Gastroesophageal sphincter (tissue), 4 donors: ENCODE measurements around the gene DOCK4. TPM values are rescaled to one million over a fixed set of nuclear protein-coding genes. Genes with fewer than 3 reads are reported as not detected.

Source experiments
- ATAC-seq: fragments of 150-250 bp; one replicate; pipeline ENCODE4 v1.9.1; 2016; ENCODE audit warnings: mild to moderate bottlenecking, moderate library complexity
- H3K27ac ChIP-seq, 4 donors: fragments of 200-600 bp; sonication (generic) in 3 of 4; 1 replicate in 3 of 4; 2 replicates in 1 of 4; pipeline ENCODE4 v1.5.1; 2016 to 2019
- H3K27me3 ChIP-seq: fragments of 200-600 bp; sonication (generic); one replicate; pipeline ENCODE4 v1.5.1; 2019
- H3K36me3 ChIP-seq, 2 donors: fragments of 200-600 bp; sonication (generic); one replicate each; pipeline ENCODE4 v1.5.1; 2019; ENCODE audit warnings: control low read depth in 1 of 2
- H3K4me1 ChIP-seq, 3 donors: fragments of 200-600 bp; sonication (generic); 1 replicate in 2 of 3; 2 replicates in 1 of 3; pipeline ENCODE4 v1.5.1; 2016 to 2019; ENCODE audit warnings: control low read depth in 2 of 3
- H3K4me3 ChIP-seq, 2 donors: fragments of 200-600 bp; sonication (generic); one replicate each; pipeline ENCODE4 v1.5.1; 2019; ENCODE audit warnings: mild to moderate bottlenecking in 1 of 2, moderate library complexity in 1 of 2
- H3K9me3 ChIP-seq, 3 donors: fragments of 200-600 bp; sonication (generic); one replicate each; pipeline ENCODE4 v1.5.1; 2017 to 2019; ENCODE audit warnings: control low read depth in 2 of 3
- EP300 ChIP-seq: sonication (generic); formaldehyde crosslinking; IDR thresholded peaks from one replicate; pipeline ENCODE4 v1.6.1; 2017; ENCODE audit warnings: antibody characterized with exemption, mild to moderate bottlenecking
- POLR2A ChIP-seq, 2 donors: fragments of 450-650 bp; IDR thresholded peaks; one replicate each; pipeline ENCODE4 v1.6.1; 2017; ENCODE audit warnings: antibody characterized with exemption in 2 of 2, mild to moderate bottlenecking in 2 of 2, moderate library complexity in 1 of 2
- POLR2AphosphoS5 ChIP-seq: sonication (generic); formaldehyde crosslinking; IDR thresholded peaks from one replicate; pipeline ENCODE4 v1.6.1; 2017; ENCODE audit warnings: antibody characterized with exemption
- whole genome bisulfite sequencing, 2 donors: methylation state at CpG; one replicate each; pipeline ENCODE4 v1.1.5; 2018; ENCODE audit warnings: low coverage in 1 of 2; 5-methylcytosine and 5-hydroxymethylcytosine counted together
- total RNA-seq, 4 donors: library from RNA; depleted of rRNA; stranded (reverse); fragments of >200 nt; gene quantifications; one replicate each; pipeline ENCODE4 v1.1.0, GENCODE V29; 2016
- TF ChIP-seq, protein P1 (sequence below), 4 experiments: fragments of 200-600 bp in 2 of 4; fragments of 450-650 bp in 2 of 4; sonication (generic) in 1 of 4; IDR thresholded peaks; one replicate each; pipeline ENCODE4 v1.5.1; 2017 to 2019; ENCODE audit warnings: antibody characterized with exemption in 4 of 4, mild to moderate bottlenecking in 2 of 4, moderate library complexity in 2 of 4

Gene DOCK4
- total RNA-seq, 4 donors from 2014 or later: 14.0 to 34.1 (median 24.2) TPM

GRCh38 chr7:111900283-111900682, 305.9 kb downstream of the DOCK4 start:
- no peak for ATAC-seq
- 93 to 97% methylated on average over 3 of the region's 7 CpGs for WGBS, 2 donors
- Histone ChIP-seq H3K9me3 (no peaks in the 10 kb centered on the region), H3K4me1 (no peaks in the 10 kb centered on the region), H3K27ac (no peak overlapping the region), H3K36me3 (peaks cover 0 to 23% of the 10 kb centered on the region in 2 donors), H3K27me3 (no peaks in the 10 kb centered on the region), H3K4me3 (no peak overlapping the region)
- TF ChIP-seq EP300 (no peak), POLR2AphosphoS5 (no peak), POLR2A (IDR thresholded peaks at IDR 0.05) (no peak)
- TF ChIP-seq, protein P1, sequence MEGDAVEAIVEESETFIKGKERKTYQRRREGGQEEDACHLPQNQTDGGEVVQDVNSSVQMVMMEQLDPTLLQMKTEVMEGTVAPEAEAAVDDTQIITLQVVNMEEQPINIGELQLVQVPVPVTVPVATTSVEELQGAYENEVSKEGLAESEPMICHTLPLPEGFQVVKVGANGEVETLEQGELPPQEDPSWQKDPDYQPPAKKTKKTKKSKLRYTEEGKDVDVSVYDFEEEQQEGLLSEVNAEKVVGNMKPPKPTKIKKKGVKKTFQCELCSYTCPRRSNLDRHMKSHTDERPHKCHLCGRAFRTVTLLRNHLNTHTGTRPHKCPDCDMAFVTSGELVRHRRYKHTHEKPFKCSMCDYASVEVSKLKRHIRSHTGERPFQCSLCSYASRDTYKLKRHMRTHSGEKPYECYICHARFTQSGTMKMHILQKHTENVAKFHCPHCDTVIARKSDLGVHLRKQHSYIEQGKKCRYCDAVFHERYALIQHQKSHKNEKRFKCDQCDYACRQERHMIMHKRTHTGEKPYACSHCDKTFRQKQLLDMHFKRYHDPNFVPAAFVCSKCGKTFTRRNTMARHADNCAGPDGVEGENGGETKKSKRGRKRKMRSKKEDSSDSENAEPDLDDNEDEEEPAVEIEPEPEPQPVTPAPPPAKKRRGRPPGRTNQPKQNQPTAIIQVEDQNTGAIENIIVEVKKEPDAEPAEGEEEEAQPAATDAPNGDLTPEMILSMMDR (IDR thresholded peaks at IDR 0.05): no peak

- 46 to 91% methylated on average over 2 of the region's 2 CpGs for WGBS, 2 donors
- peaks cover 0 to 25% of the 10 kb centered on the region in 2 donors for H3K36me3 ChIP-seq
- no peaks in the 10 kb centered on the region for H3K4me1 ChIP-seq
Observed at GRCh38 chr7:111895049-111895448, 311.1 kb downstream of the DOCK4 start.

GRCh38 chr7:111894518-111894917, 311.7 kb downstream of the DOCK4 start:
- H3K27me3 ChIP-seq: no peaks in the 10 kb centered on the region
- H3K4me3 ChIP-seq: no peak overlapping the region
- H3K4me1 ChIP-seq: no peaks in the 10 kb centered on the region
- WGBS, 2 donors: 91 to 92% methylated on average over 1 of the region's 1 CpG
- H3K9me3 ChIP-seq: no peaks in the 10 kb centered on the region
- no peak for ATAC-seq
- TF ChIP-seq, protein P1 (IDR thresholded peaks at IDR 0.05): no peak
- no peak for TF ChIP-seq POLR2AphosphoS5
- TF ChIP-seq EP300: no peak
- TF ChIP-seq POLR2A (IDR thresholded peaks at IDR 0.05): no peak
- peaks cover 0 to 19% of the 10 kb centered on the region in 2 donors for H3K36me3 ChIP-seq
- no peak overlapping the region for H3K27ac ChIP-seq

More at GRCh38 chr7:111895049-111895448, 311.1 kb downstream of the DOCK4 start:
- Histone ChIP-seq H3K27me3 (no peaks in the 10 kb centered on the region), H3K27ac (no peak overlapping the region), H3K9me3 (no peaks in the 10 kb centered on the region), H3K4me3 (no peak overlapping the region)
- TF ChIP-seq EP300 (no peak), POLR2AphosphoS5 (no peak), POLR2A (IDR thresholded peaks at IDR 0.05) (no peak)
- TF ChIP-seq, protein P1 (IDR thresholded peaks at IDR 0.05): no peak
- ATAC-seq: no peak

- 93 to 95% methylated on average over 4 to 5 of the region's 5 CpGs for WGBS, 2 donors
- Histone ChIP-seq H3K27ac (no peak overlapping the region), H3K36me3 (peaks cover 0 to 13% of the 10 kb centered on the region in 2 donors), H3K4me3 (no peak overlapping the region), H3K27me3 (no peaks in the 10 kb centered on the region), H3K4me1 (no peaks in the 10 kb centered on the region), H3K9me3 (no peaks in the 10 kb centered on the region)
- ATAC-seq: no peak
- TF ChIP-seq POLR2A (IDR thresholded peaks at IDR 0.05) (no peak), EP300 (no peak), POLR2AphosphoS5 (no peak)
- TF ChIP-seq, protein P1 (IDR thresholded peaks at IDR 0.05): no peak
Observed at GRCh38 chr7:111893190-111893589, 313.0 kb downstream of the DOCK4 start.

DNA sequence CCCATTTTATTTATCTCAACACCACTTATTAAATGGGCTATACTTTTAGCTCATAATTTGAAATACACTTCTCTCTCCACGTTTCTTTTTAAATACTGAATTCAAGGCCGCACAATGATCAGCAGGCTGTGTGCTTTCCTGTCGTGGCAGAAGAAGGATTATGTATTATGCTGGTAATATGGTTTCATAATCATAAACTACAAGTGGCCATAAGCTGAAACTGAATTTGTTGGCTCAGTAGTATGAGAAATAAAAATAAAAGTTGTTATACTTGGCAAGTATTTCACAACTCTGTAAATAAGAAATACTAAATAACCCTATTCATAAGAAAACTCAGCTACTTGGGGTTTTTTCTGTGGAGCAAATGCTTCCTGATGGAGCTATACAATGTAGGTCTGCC, 313.6 kb downstream of the DOCK4 start:
- Histone ChIP-seq H3K36me3 (peaks cover 0 to 13% of the 10 kb centered on the region in 2 donors), H3K4me3 (no peak overlapping the region), H3K4me1 (no peaks in the 10 kb centered on the region), H3K27ac (no peak overlapping the region), H3K27me3 (no peaks in the 10 kb centered on the region), H3K9me3 (no peaks in the 10 kb centered on the region)
- no peak for TF ChIP-seq EP300
- no peak for TF ChIP-seq POLR2A (IDR thresholded peaks at IDR 0.05)
- no peak for TF ChIP-seq POLR2AphosphoS5
- TF ChIP-seq, protein P1 (IDR thresholded peaks at IDR 0.05): no peak
- 71 to 90% methylated on average over 2 to 3 of the region's 3 CpGs for WGBS, 2 donors
- ATAC-seq: no peak
